Measurements from ENCODE around the gene TAF4B. TPM values are rescaled to one million over a fixed set of nuclear protein-coding genes. Genes with fewer than 3 reads are reported as not detected.

Gene TAF4B
- total and polyA plus RNA-seq, 9 donors, result 5.0 to 19.1 (median 7.8) TPM

GRCh38 chr18:26407736-26408601 lies 181.7 kb downstream of the TAF4B start:
- no peak for TF ChIP-seq CTCF (IDR thresholded peaks at IDR 0.05)
- no peak for TF ChIP-seq EP300 (IDR thresholded peaks at IDR 0.05)
- no peak for TF ChIP-seq POLR2A (IDR thresholded peaks at IDR 0.05)
- H3K9me3 ChIP-seq, result no peaks in the 10 kb centered on the region
- no peak overlapping the region for H3K27ac ChIP-seq
- no peaks in the 10 kb centered on the region for H3K4me1 ChIP-seq (ENCODE audit: insufficient read depth)
- DNase-seq, result no peak
- 87 to 91% (median 91%) methylated on average over 16 of the region's 16 CpGs for WGBS, 3 donors
- no peaks in the 10 kb centered on the region for H3K36me3 ChIP-seq
- no peak overlapping the region for H3K4me3 ChIP-seq
- intact Hi-C loops (cut with DNase I), result no loop called here
- H3K27me3 ChIP-seq, result no peaks in the 10 kb centered on the region

- Histone ChIP-seq H3K27me3 (no peaks in the 10 kb centered on the region), H3K4me1 (ENCODE audit: insufficient read depth) (no peaks in the 10 kb centered on the region), H3K36me3 (no peaks in the 10 kb centered on the region), H3K27ac (no peak overlapping the region), H3K4me3 (no peak overlapping the region), H3K9me3 (no peaks in the 10 kb centered on the region)
- TF ChIP-seq CTCF (IDR thresholded peaks at IDR 0.05) (no peak), EP300 (IDR thresholded peaks at IDR 0.05) (no peak), POLR2A (IDR thresholded peaks at IDR 0.05) (no peak)
- 76 to 82% (median 77%) methylated on average over 4 of the region's 4 CpGs for WGBS, 3 donors
- intact Hi-C loops (cut with DNase I), result no loop called here
- no peak for DNase-seq
Measured at GRCh38 chr18:26409091-26409490, 182.8 kb downstream of the TAF4B start.

GRCh38 chr18:26414901-26415440 lies 188.7 kb downstream of the TAF4B start:
- Histone ChIP-seq H3K4me1 (ENCODE audit: insufficient read depth) (no peaks in the 10 kb centered on the region), H3K27me3 (no peaks in the 10 kb centered on the region), H3K4me3 (no peak overlapping the region), H3K27ac (no peak overlapping the region), H3K36me3 (no peaks in the 10 kb centered on the region), H3K9me3 (no peaks in the 10 kb centered on the region)
- TF ChIP-seq POLR2A (IDR thresholded peaks at IDR 0.05) (no peak), EP300 (IDR thresholded peaks at IDR 0.05) (no peak), CTCF (IDR thresholded peaks at IDR 0.05) (no peak)
- 43 to 50% (median 44%) methylated on average over 4 of the region's 4 CpGs for WGBS, 3 donors
- intact Hi-C loops (cut with DNase I), result no loop called here
- DNase-seq, result no peak

- intact Hi-C loops (cut with DNase I), result no loop called here
- Histone ChIP-seq H3K4me1 (ENCODE audit: insufficient read depth) (no peaks in the 10 kb centered on the region), H3K4me3 (no peak overlapping the region), H3K9me3 (no peaks in the 10 kb centered on the region), H3K27ac (no peak overlapping the region), H3K27me3 (no peaks in the 10 kb centered on the region), H3K36me3 (no peaks in the 10 kb centered on the region)
- DNase-seq, result no peak
- TF ChIP-seq EP300 (IDR thresholded peaks at IDR 0.05) (no peak), POLR2A (IDR thresholded peaks at IDR 0.05) (no peak), CTCF (IDR thresholded peaks at IDR 0.05) (no peak)
- WGBS, 3 donors, result 73 to 78% (median 75%) methylated on average over 7 of the region's 7 CpGs
Measured at GRCh38 chr18:26415631-26416030, 189.4 kb downstream of the TAF4B start.

Data from ovary (tissue), 9 donors.